ENCODE measurements around the gene SLC7A5. TPM values are rescaled to one million over a fixed set of nuclear protein-coding genes. Genes with fewer than 3 reads are reported as not detected.

Gene SLC7A5
- total RNA-seq, 3 donors from 2014 or later, result 814 to 984 (median 886) TPM

- Mint-ChIP-seq H3K4me3 (no peak overlapping the region), H3K27me3 (ENCODE audit: low read depth) (no peaks in the 10 kb centered on the region), H3K36me3 (ENCODE audit: insufficient read depth) (peaks cover 38% of the 10 kb centered on the region), H3K4me1 (ENCODE audit: low read depth) (peaks cover 20% of the 10 kb centered on the region), H3K9me3 (no peaks in the 10 kb centered on the region)
- DNase-seq, result no peak
- ATAC-seq, result no peak
These were observed 20.5 kb downstream of the SLC7A5 start for GRCh38 chr16:87848676-87849345.

GRCh38 chr16:87847785-87848675 lies 21.3 kb downstream of the SLC7A5 start:
- Mint-ChIP-seq H3K4me1 (ENCODE audit: low read depth) (peaks cover 20% of the 10 kb centered on the region), H3K27me3 (ENCODE audit: low read depth) (no peaks in the 10 kb centered on the region), H3K36me3 (ENCODE audit: insufficient read depth) (peaks cover 42% of the 10 kb centered on the region), H3K4me3 (no peak overlapping the region), H3K9me3 (no peaks in the 10 kb centered on the region)
- ATAC-seq (no peak), DNase-seq (no peak)

- Mint-ChIP-seq H3K4me3 (no peak overlapping the region), H3K4me1 (ENCODE audit: low read depth) (peaks cover 21% of the 10 kb centered on the region), H3K9me3 (no peaks in the 10 kb centered on the region), H3K36me3 (ENCODE audit: insufficient read depth) (peaks cover 45% of the 10 kb centered on the region), H3K27me3 (ENCODE audit: low read depth) (no peaks in the 10 kb centered on the region)
- ATAC-seq (no peak), DNase-seq (no peak)
These were observed 21.9 kb downstream of the SLC7A5 start for GRCh38 chr16:87847467-87847784.

- no peak for DNase-seq
- Mint-ChIP-seq H3K36me3 (ENCODE audit: insufficient read depth) (peaks cover 45% of the 10 kb centered on the region), H3K4me3 (no peak overlapping the region), H3K27me3 (ENCODE audit: low read depth) (no peaks in the 10 kb centered on the region), H3K9me3 (no peaks in the 10 kb centered on the region), H3K4me1 (ENCODE audit: low read depth) (peaks cover 21% of the 10 kb centered on the region)
- ATAC-seq, result no peak
These were observed 22.4 kb downstream of the SLC7A5 start for GRCh38 chr16:87846705-87847466.

GRCh38 chr16:87845807-87846619 lies 23.3 kb downstream of the SLC7A5 start:
- ATAC-seq, result no peak
- H3K4me3 Mint-ChIP-seq, result no peak overlapping the region
- DNase-seq, result no peak
- peaks cover 45% of the 10 kb centered on the region for H3K36me3 Mint-ChIP-seq (ENCODE audit: insufficient read depth)
- H3K9me3 Mint-ChIP-seq, result no peaks in the 10 kb centered on the region
- no peaks in the 10 kb centered on the region for H3K27me3 Mint-ChIP-seq (ENCODE audit: low read depth)
- peaks cover 21% of the 10 kb centered on the region for H3K4me1 Mint-ChIP-seq (ENCODE audit: low read depth)

GRCh38 chr16:87845213-87845612 lies 24.1 kb downstream of the SLC7A5 start:
- DNase-seq, result no peak
- no peak for ATAC-seq
- Mint-ChIP-seq H3K27me3 (ENCODE audit: low read depth) (no peaks in the 10 kb centered on the region), H3K4me1 (ENCODE audit: low read depth) (peaks cover 21% of the 10 kb centered on the region), H3K9me3 (no peaks in the 10 kb centered on the region), H3K4me3 (no peak overlapping the region), H3K36me3 (ENCODE audit: insufficient read depth) (peaks cover 41% of the 10 kb centered on the region)

- peaks cover 40% of the 10 kb centered on the region for H3K36me3 Mint-ChIP-seq (ENCODE audit: insufficient read depth)
- no peak for ATAC-seq
- H3K4me1 Mint-ChIP-seq (ENCODE audit: low read depth), result peaks cover 21% of the 10 kb centered on the region
- H3K9me3 Mint-ChIP-seq, result no peaks in the 10 kb centered on the region
- H3K4me3 Mint-ChIP-seq, result no peak overlapping the region
- no peaks in the 10 kb centered on the region for H3K27me3 Mint-ChIP-seq (ENCODE audit: low read depth)
- DNase-seq, result no peak
These were observed 24.5 kb downstream of the SLC7A5 start for GRCh38 chr16:87844809-87845208.

- Mint-ChIP-seq H3K9me3 (no peaks in the 10 kb centered on the region), H3K4me3 (no peak overlapping the region), H3K4me1 (ENCODE audit: low read depth) (peaks cover 21% of the 10 kb centered on the region), H3K36me3 (ENCODE audit: insufficient read depth) (peaks cover 37% of the 10 kb centered on the region), H3K27me3 (ENCODE audit: low read depth) (no peaks in the 10 kb centered on the region)
- DNase-seq, result no peak
- ATAC-seq, result no peak
These were observed 25.1 kb downstream of the SLC7A5 start for GRCh38 chr16:87844120-87844733.

GRCh38 chr16:87843678-87844105 lies 25.6 kb downstream of the SLC7A5 start:
- no peak for ATAC-seq
- Mint-ChIP-seq H3K4me3 (no peak overlapping the region), H3K4me1 (ENCODE audit: low read depth) (peaks cover 21% of the 10 kb centered on the region), H3K9me3 (no peaks in the 10 kb centered on the region), H3K27me3 (ENCODE audit: low read depth) (no peaks in the 10 kb centered on the region), H3K36me3 (ENCODE audit: insufficient read depth) (peaks cover 32% of the 10 kb centered on the region)
- no peak for DNase-seq

- no peak overlapping the region for H3K4me3 Mint-ChIP-seq
- DNase-seq, result no peak
These were observed 27.0 kb downstream of the SLC7A5 start for GRCh38 chr16:87842209-87842869.

GRCh38 chr16:87841340-87842208 lies 27.7 kb downstream of the SLC7A5 start:
- H3K36me3 Mint-ChIP-seq (ENCODE audit: insufficient read depth), result peaks cover 26% of the 10 kb centered on the region
- DNase-seq, result no peak
- no peak overlapping the region for H3K4me3 Mint-ChIP-seq
- no peaks in the 10 kb centered on the region for H3K9me3 Mint-ChIP-seq
- no peaks in the 10 kb centered on the region for H3K27me3 Mint-ChIP-seq (ENCODE audit: low read depth)
- ATAC-seq, result no peak
- peaks cover 21% of the 10 kb centered on the region for H3K4me1 Mint-ChIP-seq (ENCODE audit: low read depth)

More at GRCh38 chr16:87842209-87842869, 27.0 kb downstream of the SLC7A5 start:
- H3K4me1 Mint-ChIP-seq (ENCODE audit: low read depth), result peaks cover 21% of the 10 kb centered on the region
- no peaks in the 10 kb centered on the region for H3K27me3 Mint-ChIP-seq (ENCODE audit: low read depth)
- ATAC-seq, result no peak
- H3K9me3 Mint-ChIP-seq, result no peaks in the 10 kb centered on the region
- peaks cover 23% of the 10 kb centered on the region for H3K36me3 Mint-ChIP-seq (ENCODE audit: insufficient read depth)

GRCh38 chr16:87840271-87840978 lies 28.9 kb downstream of the SLC7A5 start:
- Mint-ChIP-seq H3K9me3 (no peaks in the 10 kb centered on the region), H3K4me1 (ENCODE audit: low read depth) (peaks cover 21% of the 10 kb centered on the region), H3K27me3 (ENCODE audit: low read depth) (no peaks in the 10 kb centered on the region), H3K4me3 (no peak overlapping the region), H3K36me3 (ENCODE audit: insufficient read depth) (peaks cover 30% of the 10 kb centered on the region)
- ATAC-seq, result no peak
- DNase-seq, result no peak

Measured in activated T-cell treated with anti-CD3 and anti-CD28 coated beads, Interleukin-2, amount 50 U/mL, for 4 hours (primary cell).